B cell (primary cell): ENCODE measurements around the gene KRT71.

ENCODE experiments used
- CTCF ChIP-seq: fragments of 200-600 bp; IDR thresholded peaks from one replicate; pipeline ENCODE4 v1.8.0; 2022; ENCODE audit warnings: antibody characterized with exemption, mild to moderate bottlenecking
- EZH2 ChIP-seq: IDR thresholded peaks from 2 replicates; pipeline ENCODE4 v1.6.1; 2012; ENCODE audit warnings: borderline replicate concordance, low read depth, mild to moderate bottlenecking, moderate library complexity, low read length; ENCODE audit not compliant: insufficient read depth, poor library complexity, severe bottlenecking

GRCh38 chr12:52581481-52581880 is 28.5 kb upstream of the KRT71 start:
- TF ChIP-seq CTCF (no peak), EZH2 (no peak)
